GM12873 (cell line): Measurements from ENCODE around the gene FOXP1.

Experiments used
- TF ChIP-seq, protein P1 (sequence below): IDR thresholded peaks from 2 replicates; pipeline ENCODE4 v1.5.1; 2012; ENCODE audit warnings: low read depth, mild to moderate bottlenecking, moderate library complexity, low read length, control low read depth; ENCODE audit not compliant: insufficient read depth; ENCODE audit errors: missing control alignments

FOXP1 gene

DNA sequence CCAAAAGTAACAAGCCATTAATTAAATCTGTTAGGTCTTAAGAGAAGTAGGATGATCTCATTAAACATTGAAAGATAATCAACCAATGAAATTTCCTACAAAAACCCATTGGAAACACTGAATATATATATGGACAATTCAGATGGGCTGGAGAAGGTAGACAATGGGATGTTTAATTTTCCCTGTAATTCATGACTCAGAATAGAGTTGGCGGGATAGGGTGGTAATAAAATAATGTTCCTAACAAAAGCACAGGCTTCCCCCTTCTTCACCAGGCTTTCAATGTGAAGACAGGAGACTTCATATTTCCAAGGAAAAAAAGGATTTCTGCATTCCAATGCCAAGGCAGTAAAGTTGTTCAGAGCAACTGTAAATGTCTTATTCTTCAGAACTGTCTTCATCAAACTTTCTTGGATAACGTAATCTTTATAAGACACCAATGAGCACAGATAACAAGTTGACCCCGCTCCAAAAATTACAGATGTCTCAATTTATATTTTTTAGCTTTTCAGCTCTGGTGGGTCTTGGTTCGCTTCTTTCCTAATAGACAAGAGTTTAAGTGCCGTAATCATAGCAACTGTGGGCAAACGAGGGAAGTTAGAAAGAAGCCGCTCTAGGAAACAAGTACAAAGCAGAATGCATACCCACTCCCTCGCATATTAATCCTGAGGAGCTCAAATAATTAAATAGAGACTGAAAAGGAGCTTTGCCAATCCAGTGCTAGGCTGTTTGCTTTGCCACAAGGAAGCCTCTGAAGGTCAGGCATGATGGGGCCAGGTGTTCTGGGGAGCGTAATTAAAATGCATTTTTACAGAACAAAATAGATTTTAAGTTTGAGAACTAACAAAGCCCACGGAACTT is 377.0 kb downstream of the FOXP1 start:
- TF ChIP-seq, protein P1, sequence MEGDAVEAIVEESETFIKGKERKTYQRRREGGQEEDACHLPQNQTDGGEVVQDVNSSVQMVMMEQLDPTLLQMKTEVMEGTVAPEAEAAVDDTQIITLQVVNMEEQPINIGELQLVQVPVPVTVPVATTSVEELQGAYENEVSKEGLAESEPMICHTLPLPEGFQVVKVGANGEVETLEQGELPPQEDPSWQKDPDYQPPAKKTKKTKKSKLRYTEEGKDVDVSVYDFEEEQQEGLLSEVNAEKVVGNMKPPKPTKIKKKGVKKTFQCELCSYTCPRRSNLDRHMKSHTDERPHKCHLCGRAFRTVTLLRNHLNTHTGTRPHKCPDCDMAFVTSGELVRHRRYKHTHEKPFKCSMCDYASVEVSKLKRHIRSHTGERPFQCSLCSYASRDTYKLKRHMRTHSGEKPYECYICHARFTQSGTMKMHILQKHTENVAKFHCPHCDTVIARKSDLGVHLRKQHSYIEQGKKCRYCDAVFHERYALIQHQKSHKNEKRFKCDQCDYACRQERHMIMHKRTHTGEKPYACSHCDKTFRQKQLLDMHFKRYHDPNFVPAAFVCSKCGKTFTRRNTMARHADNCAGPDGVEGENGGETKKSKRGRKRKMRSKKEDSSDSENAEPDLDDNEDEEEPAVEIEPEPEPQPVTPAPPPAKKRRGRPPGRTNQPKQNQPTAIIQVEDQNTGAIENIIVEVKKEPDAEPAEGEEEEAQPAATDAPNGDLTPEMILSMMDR, result no peak

DNA sequence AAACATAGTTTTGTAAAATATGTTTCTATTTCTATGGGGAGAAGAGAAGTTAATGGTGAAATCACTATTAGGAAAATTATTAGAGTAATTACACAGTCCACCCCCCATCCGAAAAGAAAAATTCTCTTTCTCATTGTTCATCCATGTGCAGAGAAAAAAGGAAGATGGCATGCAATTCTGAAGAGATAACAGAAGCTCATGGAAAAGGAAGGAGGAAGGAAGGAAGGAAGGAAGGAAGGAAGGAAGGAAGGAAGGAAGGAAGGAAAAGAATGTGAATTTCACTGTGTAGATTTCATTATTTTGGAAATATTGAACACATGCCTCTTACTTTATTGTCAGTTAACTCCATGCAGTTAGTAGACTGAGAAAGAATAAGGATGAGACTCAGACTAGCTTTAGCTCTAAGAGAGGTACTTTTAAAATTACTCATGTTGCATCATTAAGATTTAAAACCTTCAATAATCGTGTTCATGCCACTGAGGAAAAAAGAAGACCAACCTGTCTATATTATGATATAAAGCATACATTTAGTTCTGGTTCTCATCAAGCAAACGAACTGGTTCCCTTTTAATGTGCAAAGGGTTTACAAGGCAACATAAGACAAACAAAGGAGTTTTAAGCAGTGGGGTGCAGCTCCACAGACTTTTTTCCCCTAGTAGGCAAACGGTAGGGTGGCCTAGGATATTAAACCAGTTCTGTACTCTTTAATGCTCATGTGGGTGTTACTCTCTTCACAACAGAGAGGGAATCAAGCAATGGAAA is 379.6 kb downstream of the FOXP1 start:
- TF ChIP-seq, protein P1, result no peak

DNA sequence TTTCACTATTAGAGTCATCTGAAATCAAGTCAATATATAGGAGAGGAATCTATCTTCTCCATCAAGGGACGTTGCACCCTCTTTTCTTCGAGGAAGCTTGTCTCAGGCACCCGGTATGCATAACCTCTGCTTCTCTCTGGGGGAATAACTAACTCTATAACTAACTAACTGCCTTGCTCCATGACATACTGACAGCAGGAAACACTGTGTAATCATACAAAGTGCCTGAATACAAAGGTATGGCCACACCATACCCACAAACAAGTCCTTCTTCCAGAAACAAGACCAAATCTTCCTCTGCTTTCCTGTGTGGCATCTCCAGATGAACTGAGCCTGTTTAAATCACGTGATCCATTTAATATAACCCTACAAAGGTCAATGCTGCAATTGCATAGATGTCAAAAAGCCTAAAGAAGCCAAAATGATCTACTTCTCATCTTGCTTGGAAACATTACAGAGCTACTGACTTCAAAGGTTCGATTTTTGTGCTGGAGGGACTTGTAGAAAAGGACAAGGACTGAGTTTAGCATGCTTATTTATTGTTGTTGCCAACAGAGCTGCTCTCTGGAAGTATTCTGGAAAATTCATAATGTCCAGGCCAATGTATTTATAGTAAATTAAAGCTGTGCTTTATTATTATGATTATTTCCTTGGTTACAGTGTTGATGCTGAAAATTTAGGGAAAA is 380.5 kb downstream of the FOXP1 start:
- TF ChIP-seq, protein P1, result no peak

DNA sequence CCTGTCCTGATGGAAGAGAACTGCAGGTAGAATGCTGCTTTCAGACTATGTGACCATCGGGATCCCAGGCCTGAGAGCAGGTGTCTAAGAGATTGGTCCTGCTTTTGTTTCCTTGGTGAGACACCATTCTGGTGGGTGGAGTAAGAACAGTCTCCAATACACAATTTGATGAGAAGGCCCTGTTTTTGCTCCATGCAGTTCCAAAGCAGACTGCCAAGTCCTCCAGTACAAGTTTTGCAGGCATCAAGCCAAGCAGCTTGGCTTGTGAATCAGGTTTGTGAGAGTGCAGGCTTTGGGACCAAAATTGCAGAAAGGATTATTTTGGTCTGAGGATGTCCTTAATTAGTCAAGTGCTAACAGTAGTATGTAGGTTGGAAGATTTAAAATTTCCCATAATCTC is 381.6 kb downstream of the FOXP1 start:
- TF ChIP-seq, protein P1, result no peak

DNA sequence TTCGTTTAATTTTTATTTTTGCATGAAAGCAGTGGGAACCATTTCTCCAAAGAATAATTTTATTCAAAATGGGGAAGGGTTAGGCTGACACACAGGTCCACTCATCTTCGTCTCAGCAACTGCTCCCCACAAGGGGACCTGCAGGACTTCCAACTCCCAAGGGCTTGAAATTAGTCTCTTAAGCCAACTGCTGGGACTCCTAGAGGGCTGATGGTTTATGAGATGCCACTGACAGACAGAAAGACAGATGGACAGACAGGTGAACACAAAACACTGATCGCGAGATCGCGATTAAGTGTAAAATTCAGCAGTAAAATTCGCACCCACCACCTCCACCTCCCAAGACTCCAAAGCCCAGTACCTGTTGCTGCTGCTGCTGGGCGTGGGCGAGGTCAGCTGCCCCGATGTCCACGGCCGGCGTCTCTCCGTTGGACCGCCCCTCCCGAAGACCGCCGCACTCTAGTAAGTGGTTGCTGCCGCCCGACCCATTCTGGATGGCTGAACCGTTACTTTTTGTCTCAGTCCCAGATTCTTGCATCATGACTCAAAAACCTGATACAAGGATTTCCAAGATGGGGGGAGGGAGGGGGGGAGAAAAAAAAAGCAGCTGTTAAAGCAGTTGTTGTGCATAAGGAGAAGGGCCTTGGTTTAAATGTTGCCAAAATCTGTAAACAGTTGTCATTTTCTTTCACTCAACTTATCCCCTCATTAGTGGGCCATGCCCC is 385.5 kb downstream of the FOXP1 start:
- TF ChIP-seq, protein P1, result no peak

DNA sequence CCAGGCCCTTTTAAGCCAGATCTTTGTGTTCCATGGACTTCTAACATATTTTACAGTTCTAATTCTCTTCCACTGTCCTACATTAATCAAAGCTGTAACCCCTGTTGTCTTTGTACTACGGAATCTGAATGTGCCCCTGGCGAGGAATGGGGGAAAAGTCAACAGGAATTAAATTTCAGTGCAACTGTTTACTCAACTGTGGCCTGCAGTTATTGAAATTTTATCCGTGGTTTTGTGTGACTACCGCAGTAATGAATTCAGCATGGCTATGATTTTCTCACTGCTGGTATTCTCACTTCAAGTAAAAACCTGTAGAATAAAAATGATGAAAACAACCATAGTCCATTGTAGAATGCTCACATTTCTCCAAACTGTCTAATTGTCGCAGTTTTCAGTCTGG is 388.0 kb downstream of the FOXP1 start:
- TF ChIP-seq, protein P1, result no peak
